GM21360 (cell line): ENCODE measurements around the gene CASKIN2.

ENCODE experiments used
- ATAC-seq: cut with Tn5 transposase; IDR thresholded peaks from one replicate; pipeline ENCODE4 v1.9.1; 2021; ENCODE audit warnings: mild to moderate bottlenecking, moderate library complexity; ENCODE audit not compliant: unreplicated experiment

The CASKIN2 gene

GRCh38 chr17:75507733-75508719 lies 7.3 kb downstream of the CASKIN2 start:
- ATAC-seq = no peak

GRCh38 chr17:75506888-75507287 lies 8.4 kb downstream of the CASKIN2 start:
- ATAC-seq = no peak

DNA sequence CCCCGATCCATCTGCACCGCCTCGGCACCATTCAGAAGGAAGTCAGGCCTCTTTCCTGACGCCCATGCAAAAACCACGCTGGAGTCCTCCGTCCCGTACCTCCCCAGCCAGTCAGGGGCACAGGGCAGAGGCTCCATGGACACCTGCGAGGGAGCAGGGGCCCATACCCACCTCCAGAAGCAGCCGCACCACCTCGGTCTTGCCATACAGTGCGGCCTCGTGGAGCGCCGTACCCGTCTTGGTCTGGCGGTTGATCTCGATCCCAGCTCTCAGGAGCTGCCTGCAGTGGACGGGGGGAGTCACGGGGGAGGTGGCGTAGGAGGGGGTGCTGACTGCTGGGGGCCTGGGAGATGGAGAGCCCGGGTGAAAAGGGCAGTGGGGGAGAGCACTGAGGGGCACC lies 9.2 kb downstream of the CASKIN2 start:
- ATAC-seq = no peak

DNA sequence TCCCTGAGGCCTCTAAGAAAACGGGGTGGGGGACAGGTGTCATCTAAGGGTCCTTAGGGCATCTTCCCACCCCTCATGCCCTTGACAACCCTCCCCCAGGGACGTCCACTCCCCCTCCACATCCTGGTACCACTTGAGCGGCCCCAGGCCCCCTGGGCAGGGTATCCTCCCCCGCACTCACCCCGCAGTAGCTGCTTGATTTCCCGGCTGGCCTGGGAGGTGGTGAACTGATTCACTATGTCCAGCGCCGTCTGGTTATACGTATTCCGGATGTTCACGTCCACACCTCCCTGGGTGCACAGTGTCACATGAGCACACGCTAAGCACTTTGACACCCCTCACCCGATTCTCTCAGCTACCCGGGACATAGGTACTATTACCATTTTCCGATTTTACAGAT lies 9.7 kb downstream of the CASKIN2 start:
- no peak for ATAC-seq

DNA sequence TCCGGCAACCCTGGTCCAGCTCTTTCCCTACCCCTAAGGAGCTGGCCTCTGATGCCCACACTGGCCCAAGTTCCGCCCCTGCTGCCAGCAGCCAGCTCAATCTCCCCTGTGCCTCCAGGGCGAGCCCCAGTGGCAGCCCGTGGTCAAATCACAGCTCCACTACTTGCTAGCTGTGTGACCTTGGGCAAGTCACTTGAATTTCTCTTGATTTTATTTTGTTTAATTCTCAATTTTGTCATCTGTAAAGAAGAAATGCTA lies 10.3 kb downstream of the CASKIN2 start:
- no peak for ATAC-seq

GRCh38 chr17:75504347-75505151 lies 10.8 kb downstream of the CASKIN2 start:
- no peak for ATAC-seq

DNA sequence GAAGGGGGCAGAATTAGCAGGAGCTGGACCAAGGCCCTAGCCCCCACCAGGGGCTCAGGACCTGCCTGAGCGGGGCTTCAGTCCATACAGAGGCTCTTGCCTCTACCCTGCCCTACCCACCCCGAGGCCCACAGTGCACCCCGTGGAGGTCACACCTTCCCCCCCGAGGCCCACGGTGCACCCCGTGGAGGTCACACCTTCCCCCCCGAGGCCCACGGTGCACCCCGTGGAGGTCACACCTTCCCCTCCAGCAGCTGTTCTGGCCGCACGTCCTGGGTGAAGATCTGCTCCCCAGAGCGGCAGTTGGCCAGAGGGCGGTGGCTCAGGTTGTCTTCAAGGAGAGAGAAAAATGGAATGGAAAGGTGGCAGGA lies 11.4 kb downstream of the CASKIN2 start:
- no peak for ATAC-seq

- no peak for ATAC-seq
Measured at GRCh38 chr17:75503337-75503950, 11.9 kb downstream of the CASKIN2 start.

DNA sequence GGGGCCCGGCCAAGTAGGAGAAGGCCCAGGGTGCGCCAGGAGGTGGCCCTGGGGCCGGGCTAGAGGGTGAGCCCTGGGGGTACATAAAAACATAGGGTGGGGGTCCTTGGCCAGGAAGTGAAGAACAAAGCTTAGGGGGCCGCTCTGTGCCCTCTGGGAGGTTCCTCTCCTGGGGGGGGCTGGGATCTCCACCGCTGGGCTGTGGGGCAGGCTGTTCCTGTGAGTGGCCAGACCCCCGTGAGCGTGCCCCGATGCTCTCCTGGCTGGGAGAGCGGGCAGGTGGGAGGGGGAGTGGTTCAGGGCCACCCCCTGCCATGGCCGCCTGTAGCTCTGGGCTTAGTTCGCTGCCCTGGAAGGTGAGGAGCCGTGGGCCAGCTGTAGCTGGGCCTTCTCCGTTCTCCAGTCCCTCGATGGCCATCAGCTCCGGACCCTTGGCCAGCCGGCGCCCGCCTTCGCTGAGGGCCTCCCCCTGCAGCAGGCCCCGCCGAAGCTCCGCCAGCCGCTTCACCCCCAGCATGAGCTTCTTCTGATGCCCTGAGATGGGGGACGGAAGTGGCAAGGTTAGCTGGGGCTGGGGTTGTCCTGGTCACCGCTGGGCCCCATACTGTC lies 12.5 kb downstream of the CASKIN2 start:
- no peak for ATAC-seq

- no peak for ATAC-seq
Measured at GRCh38 chr17:75502072-75502720, 13.1 kb downstream of the CASKIN2 start.

DNA sequence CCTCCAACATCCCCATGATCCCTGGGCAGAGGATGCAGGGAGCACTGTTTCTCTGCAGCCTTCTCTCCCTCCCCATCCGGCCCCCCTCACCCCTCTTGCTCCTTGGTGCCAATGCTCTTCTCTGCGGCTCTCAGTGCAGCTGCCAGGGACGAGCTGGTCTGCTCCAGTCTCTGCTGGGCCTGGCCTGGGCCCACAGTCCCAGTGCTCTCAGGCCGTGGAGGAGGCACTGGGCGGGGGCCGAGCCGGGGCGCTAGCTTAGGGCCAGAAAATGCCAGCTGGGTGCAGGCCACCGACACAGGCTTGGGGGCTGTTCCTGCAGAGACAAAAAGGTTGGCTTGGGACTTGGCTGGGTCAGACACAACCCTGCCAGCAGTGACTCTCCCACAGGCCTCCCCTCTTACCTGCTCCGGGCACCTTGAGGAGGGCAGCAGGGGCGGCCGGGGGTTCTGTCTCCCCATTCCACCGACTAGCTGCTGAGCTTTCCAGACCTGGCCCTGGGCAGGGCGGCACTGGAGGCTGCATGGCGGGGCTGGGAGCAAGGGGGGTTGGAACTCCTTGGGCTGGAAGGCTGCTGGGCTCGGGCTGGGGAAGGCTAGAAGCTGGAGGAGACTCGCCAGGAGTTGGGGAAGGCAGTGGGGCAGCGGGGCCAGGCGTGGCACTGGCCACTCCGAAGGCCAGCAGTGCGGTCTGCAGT lies 13.8 kb downstream of the CASKIN2 start:
- ATAC-seq = no peak

DNA sequence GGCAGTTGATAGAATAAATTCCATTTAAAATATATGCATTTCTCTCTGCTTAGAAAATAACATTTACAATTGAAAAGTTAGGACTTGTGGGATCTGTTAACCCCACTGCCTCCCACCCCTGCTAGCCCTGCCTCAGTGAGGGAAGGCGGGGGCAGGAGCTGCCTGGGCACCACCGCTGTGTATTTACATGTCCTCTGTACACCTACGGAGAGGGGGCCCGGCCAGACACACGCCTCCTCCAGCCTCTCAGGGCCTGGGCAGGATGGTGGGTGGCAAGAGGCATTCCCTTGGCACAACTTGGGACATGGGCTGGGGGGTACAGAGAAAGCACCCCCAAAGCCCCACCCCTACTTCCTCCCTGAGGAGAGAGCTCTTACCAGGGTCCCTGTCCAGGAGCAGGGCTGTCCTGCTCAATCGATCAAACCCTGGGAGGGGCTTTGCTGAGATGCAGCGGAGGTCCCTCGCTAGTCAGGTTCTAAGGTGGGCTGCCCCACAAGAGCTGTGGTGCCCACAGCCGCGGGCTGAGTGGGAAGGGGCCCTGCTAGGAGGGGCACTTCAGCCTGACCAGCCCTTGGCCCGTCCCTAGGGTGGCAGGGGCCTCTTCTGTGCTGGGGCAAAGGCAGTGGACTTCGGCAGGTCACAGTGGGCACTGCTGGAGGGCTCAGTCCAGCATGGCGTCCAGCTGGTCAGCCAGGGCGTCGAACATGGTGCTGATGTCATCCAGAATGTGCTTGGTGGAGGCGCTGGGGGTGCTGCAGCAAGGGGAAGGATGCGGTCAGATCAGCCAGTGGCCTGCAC lies 14.7 kb downstream of the CASKIN2 start:
- no peak for ATAC-seq

DNA sequence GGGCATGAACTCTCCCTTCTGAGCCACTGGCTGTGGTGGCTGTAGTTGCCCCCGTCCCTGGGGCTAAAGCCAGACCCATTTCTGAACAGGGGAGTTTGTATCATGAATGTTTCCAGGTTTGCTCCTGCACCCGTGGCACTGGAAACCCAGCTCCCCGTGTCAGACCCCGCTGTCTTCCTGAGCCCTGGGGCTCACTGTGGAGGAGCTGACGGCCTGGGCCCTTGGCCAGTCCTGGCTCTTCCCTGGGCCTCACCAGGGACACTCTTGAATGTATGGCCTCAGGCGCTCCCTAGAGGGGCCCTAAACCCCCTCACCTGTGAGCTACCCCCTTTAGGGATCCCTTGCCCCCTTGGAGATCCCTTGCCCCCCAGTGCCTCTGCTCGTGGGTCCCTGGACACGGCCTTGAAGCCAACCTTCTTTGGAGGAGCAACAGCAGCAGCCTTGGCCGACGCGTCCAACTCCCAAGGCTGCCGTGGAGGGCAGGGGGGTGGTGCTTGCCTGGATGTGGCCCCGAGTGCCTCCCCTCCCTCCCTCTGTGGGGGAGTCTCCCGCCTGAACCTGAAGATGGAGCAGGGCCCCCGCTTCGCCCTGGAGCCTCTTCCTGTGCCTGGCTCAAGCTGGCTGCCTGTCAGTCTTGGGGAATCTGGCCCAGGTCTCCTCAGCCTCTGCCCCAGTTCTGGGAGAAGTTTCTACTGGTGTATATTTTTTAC lies 15.9 kb downstream of the CASKIN2 start:
- no peak for ATAC-seq

- ATAC-seq = no peak
Measured at GRCh38 chr17:75498726-75499213, 16.6 kb downstream of the CASKIN2 start.

DNA sequence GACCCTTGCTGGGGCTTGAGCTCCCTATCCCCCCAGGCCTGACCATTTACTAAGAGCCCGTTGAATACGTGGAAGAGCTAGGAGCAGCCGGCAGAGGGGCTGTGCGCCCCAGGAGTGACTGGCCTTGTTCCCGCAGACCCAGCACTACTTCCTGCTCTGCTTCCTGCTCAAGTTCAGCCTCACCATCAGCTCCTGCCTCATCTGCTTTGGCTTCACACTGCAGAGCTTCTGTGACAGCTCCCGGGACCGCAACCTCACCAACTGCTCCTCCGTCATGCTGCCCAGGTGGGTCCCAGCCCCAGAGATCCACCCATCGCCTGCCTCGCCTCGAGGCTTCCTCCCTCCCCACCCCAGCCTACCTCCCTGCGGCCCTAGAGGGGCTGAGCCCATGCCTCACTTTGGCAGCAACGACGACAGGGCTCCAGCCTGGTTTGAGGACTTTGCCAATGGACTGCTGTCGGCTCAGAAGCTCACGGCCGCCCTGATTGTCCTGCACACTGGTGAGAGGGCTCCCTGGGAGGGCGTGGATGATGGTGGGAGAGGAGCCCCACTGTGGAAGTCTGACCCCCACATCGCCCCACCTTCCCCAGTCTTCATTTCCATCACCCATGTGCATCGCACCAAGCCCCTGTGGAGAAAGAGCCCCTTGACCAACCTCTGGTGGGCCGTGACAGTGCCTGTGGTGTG lies 17.2 kb downstream of the CASKIN2 start:
- no peak for ATAC-seq

GRCh38 chr17:75496005-75496404 lies 19.3 kb downstream of the CASKIN2 start:
- no peak for ATAC-seq

DNA sequence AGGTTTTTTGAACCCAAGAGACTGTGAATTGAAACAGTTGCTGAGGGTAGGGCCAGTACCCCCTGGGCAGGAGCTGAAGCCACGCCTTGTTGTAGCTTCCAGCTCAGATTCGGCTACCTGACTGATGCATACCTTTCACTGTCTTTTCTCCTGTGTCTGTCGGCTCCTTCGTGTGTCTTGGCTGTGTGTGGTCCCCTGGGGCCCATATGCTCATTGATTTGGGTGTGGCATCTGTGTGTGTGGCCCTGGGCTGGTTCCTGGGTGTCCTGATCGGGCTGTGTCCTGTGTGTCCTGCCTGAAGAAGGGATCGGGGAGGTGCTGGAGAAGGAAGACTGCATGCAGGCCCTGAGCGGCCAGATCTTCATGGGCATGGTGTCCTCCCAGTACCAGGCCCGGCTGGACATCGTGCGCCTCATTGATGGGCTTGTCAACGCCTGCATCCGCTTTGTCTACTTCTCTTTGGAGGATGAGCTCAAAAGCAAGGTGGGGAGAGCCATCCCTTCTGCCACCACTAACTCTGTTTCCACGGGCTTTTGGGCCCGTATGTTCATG lies 20.9 kb downstream of the CASKIN2 start:
- no peak for ATAC-seq
